ENCODE data around the gene UBE2C. TPM values are rescaled to one million over a fixed set of nuclear protein-coding genes. Genes with fewer than 3 reads are reported as not detected.

UBE2C gene
- total and polyA plus RNA-seq, 2 donors from 2014 or later: 2.0 to 2.4 TPM

GRCh38 chr20:45833883-45834796 is 21.7 kb downstream of the UBE2C start:
- Histone ChIP-seq H3K27ac (ENCODE audit: low read depth in 2 of 2, low read length in 2 of 2) (peak overlapping the region; percentile 75 to 95), H3K4me3 (ENCODE audit: low read length in 3 of 3) (peak overlapping the region; percentile 56 to 73 (median 64)), H3K9ac (ENCODE audit: low read length in 3 of 3) (peak overlapping the region; percentile 26 to 80 (median 44)), H3K36me3 (ENCODE audit: control insufficient read depth in 2 of 3, insufficient read depth in 3 of 3, low read length in 3 of 3) (peaks cover 0 to 8% (median 0%) of the 10 kb centered on the region in 3 donors), H3K27me3 (ENCODE audit: control insufficient read depth, insufficient read depth, low read length) (no peaks in the 10 kb centered on the region), H3K4me1 (ENCODE audit: control insufficient read depth in 2 of 3, insufficient read depth in 2 of 3, low read depth in 1 of 3, low read length in 3 of 3) (peaks cover 4 to 16% (median 5%) of the 10 kb centered on the region in 3 donors), H3K9me3 (ENCODE audit: control insufficient read depth in 2 of 3, insufficient read depth in 1 of 3, low read length in 3 of 3) (no peaks in the 10 kb centered on the region)
- no peak for TF ChIP-seq CTCF (IDR thresholded peaks at IDR 0.05; ENCODE audit: borderline replicate concordance, extremely low read depth, insufficient read depth)
- FAIRE-seq (no peak), DNase-seq (peak; percentile 85 to 92 (median 90))
- intact Hi-C loops (cut with DNase I): no loop called here

GRCh38 chr20:45834797-45835161 is 22.3 kb downstream of the UBE2C start:
- no peaks in the 10 kb centered on the region for H3K9me3 ChIP-seq (ENCODE audit: control insufficient read depth in 2 of 3, insufficient read depth in 1 of 3, low read length in 3 of 3)
- peaks cover 0 to 8% (median 0%) of the 10 kb centered on the region in 3 donors for H3K36me3 ChIP-seq (ENCODE audit: control insufficient read depth in 2 of 3, insufficient read depth in 3 of 3, low read length in 3 of 3)
- FAIRE-seq (no peak), DNase-seq (peak in 1 of 5 donors; percentile 67)
- peaks cover 4 to 16% (median 5%) of the 10 kb centered on the region in 3 donors for H3K4me1 ChIP-seq (ENCODE audit: control insufficient read depth in 2 of 3, insufficient read depth in 2 of 3, low read depth in 1 of 3, low read length in 3 of 3)
- H3K4me3 ChIP-seq (ENCODE audit: low read length in 3 of 3): peak overlapping the region; percentile 53 to 73 (median 64)
- TF ChIP-seq CTCF (IDR thresholded peaks at IDR 0.05; ENCODE audit: borderline replicate concordance, extremely low read depth, insufficient read depth): no peak
- H3K27me3 ChIP-seq (ENCODE audit: control insufficient read depth, insufficient read depth, low read length): no peaks in the 10 kb centered on the region
- intact Hi-C loops (cut with DNase I): no loop called here
- H3K9ac ChIP-seq (ENCODE audit: low read length in 3 of 3): peak overlapping the region; percentile 12 to 80 (median 20)
- peak overlapping the region in 1 of 2 donors; percentile 95 for H3K27ac ChIP-seq (ENCODE audit: low read depth in 2 of 2, low read length in 2 of 2)

- peaks cover 4 to 16% (median 5%) of the 10 kb centered on the region in 3 donors for H3K4me1 ChIP-seq (ENCODE audit: control insufficient read depth in 2 of 3, insufficient read depth in 2 of 3, low read depth in 1 of 3, low read length in 3 of 3)
These were observed 22.9 kb downstream of the UBE2C start for GRCh38 chr20:45835329-45835765.

More at GRCh38 chr20:45835329-45835765, 22.9 kb downstream of the UBE2C start:
- no peak for TF ChIP-seq CTCF (IDR thresholded peaks at IDR 0.05; ENCODE audit: borderline replicate concordance, extremely low read depth, insufficient read depth)
- Histone ChIP-seq H3K27ac (ENCODE audit: low read depth in 2 of 2, low read length in 2 of 2) (no peak overlapping the region), H3K27me3 (ENCODE audit: control insufficient read depth, insufficient read depth, low read length) (no peaks in the 10 kb centered on the region), H3K36me3 (ENCODE audit: control insufficient read depth in 2 of 3, insufficient read depth in 3 of 3, low read length in 3 of 3) (peaks cover 0 to 8% (median 0%) of the 10 kb centered on the region in 3 donors), H3K4me3 (ENCODE audit: low read length in 3 of 3) (peak overlapping the region in 2 of 3 donors; percentile 18 to 64), H3K9ac (ENCODE audit: low read length in 3 of 3) (peak overlapping the region in 1 of 3 donors; percentile 80), H3K9me3 (ENCODE audit: control insufficient read depth in 2 of 3, insufficient read depth in 1 of 3, low read length in 3 of 3) (no peaks in the 10 kb centered on the region)
- FAIRE-seq: no peak
- intact Hi-C loops (cut with DNase I): no loop called here
- DNase-seq: no peak
